ENCODE results near the gene ERI3. TPM values are rescaled to one million over a fixed set of nuclear protein-coding genes. Genes with fewer than 3 reads are reported as not detected.

ERI3 gene
- total RNA-seq, 1 donor from 2014 or later, result 83.3 TPM

- no peaks in the 10 kb centered on the region for H3K9me3 Mint-ChIP-seq
- DNase-seq (ENCODE audit: low read depth, low spot score), result no peak
- no peak overlapping the region for H3K27ac Mint-ChIP-seq (ENCODE audit: unreplicated experiment)
- TF ChIP-seq CTCF (conservative IDR thresholded peaks at IDR 0.05), result no peak
- H3K4me1 Mint-ChIP-seq, result peaks cover 11% of the 10 kb centered on the region
- H3K4me3 Mint-ChIP-seq, result no peak overlapping the region
- peaks cover 13% of the 10 kb centered on the region for H3K36me3 Mint-ChIP-seq (ENCODE audit: low read depth)
- H3K27me3 Mint-ChIP-seq (ENCODE audit: low read depth), result no peaks in the 10 kb centered on the region
These were observed 51.5 kb downstream of the ERI3 start for GRCh38 chr1:44303532-44303931.

DNA sequence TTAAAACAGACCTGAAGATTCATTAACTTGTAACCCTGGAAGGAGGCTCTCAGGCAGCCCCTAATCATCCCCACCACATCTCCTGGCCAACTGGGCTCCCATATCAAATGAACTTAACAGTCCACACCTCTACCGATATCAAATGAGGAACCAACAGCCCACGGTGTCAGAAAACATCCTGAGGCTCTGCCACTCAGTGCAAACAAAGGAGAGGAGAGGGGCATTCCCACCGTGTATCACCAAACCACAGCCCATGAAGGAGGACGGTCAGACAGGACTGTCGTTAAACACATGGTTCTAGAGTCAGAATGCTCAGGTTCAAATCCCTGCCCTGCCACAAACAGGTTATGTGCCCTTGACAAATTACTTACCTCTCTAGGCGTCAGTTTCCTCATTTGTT is 52.5 kb downstream of the ERI3 start:
- Mint-ChIP-seq H3K36me3 (ENCODE audit: low read depth) (peaks cover 16% of the 10 kb centered on the region), H3K4me3 (no peak overlapping the region), H3K27me3 (ENCODE audit: low read depth) (no peaks in the 10 kb centered on the region), H3K9me3 (no peaks in the 10 kb centered on the region), H3K27ac (ENCODE audit: unreplicated experiment) (no peak overlapping the region), H3K4me1 (peaks cover 14% of the 10 kb centered on the region)
- TF ChIP-seq CTCF (conservative IDR thresholded peaks at IDR 0.05), result no peak
- DNase-seq (ENCODE audit: low read depth, low spot score), result no peak

GRCh38 chr1:44301442-44301841 is 53.6 kb downstream of the ERI3 start:
- DNase-seq (ENCODE audit: low read depth, low spot score), result no peak
- no peak for TF ChIP-seq CTCF (conservative IDR thresholded peaks at IDR 0.05)
- Mint-ChIP-seq H3K27me3 (ENCODE audit: low read depth) (no peaks in the 10 kb centered on the region), H3K4me1 (peaks cover 25% of the 10 kb centered on the region), H3K27ac (ENCODE audit: unreplicated experiment) (no peak overlapping the region), H3K9me3 (no peaks in the 10 kb centered on the region), H3K4me3 (no peak overlapping the region), H3K36me3 (ENCODE audit: low read depth) (peaks cover 13% of the 10 kb centered on the region)

GRCh38 chr1:44300852-44301251 is 54.2 kb downstream of the ERI3 start:
- Mint-ChIP-seq H3K4me3 (no peak overlapping the region), H3K9me3 (no peaks in the 10 kb centered on the region), H3K27ac (ENCODE audit: unreplicated experiment) (no peak overlapping the region), H3K36me3 (ENCODE audit: low read depth) (peaks cover 13% of the 10 kb centered on the region), H3K4me1 (peaks cover 30% of the 10 kb centered on the region), H3K27me3 (ENCODE audit: low read depth) (no peaks in the 10 kb centered on the region)
- no peak for DNase-seq (ENCODE audit: low read depth, low spot score)
- no peak for TF ChIP-seq CTCF (conservative IDR thresholded peaks at IDR 0.05)

DNA sequence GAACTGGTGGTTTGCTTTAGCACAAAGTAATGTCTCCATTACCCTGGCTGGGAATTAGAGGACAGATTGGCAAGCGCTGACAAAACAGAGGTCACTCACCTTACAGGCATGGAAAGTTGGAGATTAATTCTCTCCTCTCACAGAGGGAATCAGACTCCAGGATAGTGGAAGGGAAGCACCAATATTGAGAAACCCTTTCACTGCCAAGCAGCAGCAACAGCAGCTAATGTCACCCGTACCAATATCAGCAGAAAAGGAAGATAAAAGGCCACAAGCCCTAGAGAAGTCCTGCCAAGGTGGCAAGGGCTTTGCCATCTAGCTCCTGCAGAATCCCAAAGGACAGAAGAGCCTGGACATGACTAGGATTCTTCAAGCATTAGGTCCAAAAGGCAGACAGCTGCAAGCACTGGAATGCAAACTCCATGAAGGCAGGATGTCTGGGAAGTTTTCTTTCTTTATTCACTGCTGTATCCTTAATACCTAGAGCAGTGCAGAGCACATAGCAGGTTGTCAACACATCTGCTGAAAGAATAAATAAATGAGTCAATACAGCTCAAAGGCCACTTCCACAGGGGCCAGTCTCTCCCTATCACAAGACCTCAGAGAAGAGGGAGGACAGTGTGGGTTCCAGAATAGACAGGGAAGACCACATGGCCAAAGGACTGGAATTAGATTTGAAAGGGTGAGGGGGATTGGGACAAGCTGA is 57.2 kb downstream of the ERI3 start:
- Mint-ChIP-seq H3K27me3 (ENCODE audit: low read depth) (no peaks in the 10 kb centered on the region), H3K4me3 (no peak overlapping the region), H3K4me1 (peaks cover 48% of the 10 kb centered on the region), H3K36me3 (ENCODE audit: low read depth) (peaks cover 11% of the 10 kb centered on the region), H3K9me3 (no peaks in the 10 kb centered on the region), H3K27ac (ENCODE audit: unreplicated experiment) (no peak overlapping the region)
- TF ChIP-seq CTCF (conservative IDR thresholded peaks at IDR 0.05), result no peak
- DNase-seq (ENCODE audit: low read depth, low spot score), result no peak
